ENCODE data around the gene PPP4R3B. TPM values are rescaled to one million over a fixed set of nuclear protein-coding genes. Genes with fewer than 3 reads are reported as not detected.

PPP4R3B gene
- total and polyA plus RNA-seq, 2 donors (not counting 1 experiment from before 2014, with no cell fraction given) = 15.9 to 93.8 TPM

- Histone ChIP-seq H3K9ac (ENCODE audit: low read length) (peak overlapping the region; percentile 92), H3K4me3 (ENCODE audit: control extremely low read depth in 1 of 5, extremely low read depth in 1 of 5, insufficient read depth in 1 of 5, low read depth in 2 of 5, low read length in 4 of 5) (peak overlapping the region; percentile 76 to 97 (median 94)), H3K27ac (ENCODE audit: low read length in 2 of 2) (peak overlapping the region; percentile 96 to 98), H4K20me1 (ENCODE audit: control insufficient read depth, insufficient read depth, low read length, poor library complexity, severe bottlenecking) (peaks cover 49% of the 10 kb centered on the region), H3K4me1 (ENCODE audit: control insufficient read depth in 2 of 2, insufficient read depth in 2 of 2, low read length in 2 of 2) (peaks cover 43 to 56% of the 10 kb centered on the region in 2 donors), H3K27me3 (replicated peaks in 1 of 4; ENCODE audit: control extremely low read depth in 1 of 4, control insufficient read depth in 3 of 4, insufficient read depth in 4 of 4, low read length in 3 of 4) (no peaks in the 10 kb centered on the region), H3K4me2 (replicated peaks; ENCODE audit: low read depth, low read length, poor library complexity, severe bottlenecking) (peak overlapping the region; percentile 73), H3K9me3 (ENCODE audit: control extremely low read depth in 1 of 3, control insufficient read depth in 2 of 3, insufficient read depth in 1 of 3, low read length in 2 of 3) (no peaks in the 10 kb centered on the region), H3K79me2 (ENCODE audit: control insufficient read depth, insufficient read depth, low read length) (peaks cover 95% of the 10 kb centered on the region), H2AFZ (ENCODE audit: insufficient read depth, low read depth, low read length, poor library complexity, severe bottlenecking) (peak overlapping the region; percentile 71), H3K36me3 (replicated peaks in 1 of 2; ENCODE audit: control extremely low read depth in 1 of 2, control insufficient read depth in 1 of 2, extremely low read depth in 1 of 2, insufficient read depth in 2 of 2, low read length in 1 of 2) (peaks cover 6 to 40% of the 10 kb centered on the region in 2 experiments)
- Mint-ChIP-seq H3K27me3 (no peaks in the 10 kb centered on the region), H3K4me3 (no peak overlapping the region), H3K4me1 (peaks cover 56% of the 10 kb centered on the region), H3K9me3 (ENCODE audit: insufficient read depth) (no peaks in the 10 kb centered on the region), H3K27ac (no peak overlapping the region)
- WGBS (ENCODE audit: insufficient coverage) = 0% methylated on average over 22 of the region's 32 CpGs
- POLR2A ChIA-PET = interaction anchor here (1.8 kb wide), 1 partner anchor 99 kb away, joined by 12 read pairs; the partner anchor contains the start of gene CFAP36
- TF ChIP-seq EZH2 (IDR thresholded peaks at IDR 0.05; ENCODE audit: borderline replicate concordance, insufficient read depth, low read depth, low read length, poor library complexity, severe bottlenecking) = no peak
- TF ChIP-seq CTCF (IDR thresholded peaks at IDR 0.05) = no peak
- CTCF ChIA-PET = interaction anchor here (0.6 to 0.9 kb wide), 2 partner anchors 19 to 431 kb away, joined by 3 read pairs; no protein-coding TSS in a partner anchor
- ATAC-seq (ENCODE audit: low read depth) = peak; percentile 9
- intact Hi-C loops (cut with micrococcal nuclease) = loop anchor here (1.0 to 10.0 kb wide), 5 partner anchors 201 to 1831 kb away; partner anchors contain the start of genes CCDC88A, CLHC1, ERLEC1 and RPS27A
- peak; percentile 72 for DNase-seq
Measured at GRCh38 chr2:55618275-55619055, 1.0 kb upstream of the PPP4R3B start.

GRCh38 chr2:55618025-55618274 lies 528 bp upstream of the PPP4R3B start:
- TF ChIP-seq CTCF (IDR thresholded peaks at IDR 0.05) = no peak
- no peak for TF ChIP-seq EZH2 (IDR thresholded peaks at IDR 0.05; ENCODE audit: borderline replicate concordance, insufficient read depth, low read depth, low read length, poor library complexity, severe bottlenecking)
- H3K36me3 ChIP-seq (replicated peaks in 1 of 2; ENCODE audit: control extremely low read depth in 1 of 2, control insufficient read depth in 1 of 2, extremely low read depth in 1 of 2, insufficient read depth in 2 of 2, low read length in 1 of 2) = peaks cover 6 to 39% of the 10 kb centered on the region in 2 experiments
- POLR2A ChIA-PET = interaction anchor here (1.8 kb wide), 1 partner anchor 99 kb away, joined by 12 read pairs; the partner anchor contains the start of gene CFAP36
- peak overlapping the region; percentile 71 for H2AFZ ChIP-seq (ENCODE audit: insufficient read depth, low read depth, low read length, poor library complexity, severe bottlenecking)
- peak overlapping the region; percentile 73 for H3K4me2 ChIP-seq (replicated peaks; ENCODE audit: low read depth, low read length, poor library complexity, severe bottlenecking)
- H3K9me3 ChIP-seq (ENCODE audit: control extremely low read depth in 1 of 3, control insufficient read depth in 2 of 3, insufficient read depth in 1 of 3, low read length in 2 of 3) = no peaks in the 10 kb centered on the region
- H3K79me2 ChIP-seq (ENCODE audit: control insufficient read depth, insufficient read depth, low read length) = peaks cover 94% of the 10 kb centered on the region
- H4K20me1 ChIP-seq (ENCODE audit: control insufficient read depth, insufficient read depth, low read length, poor library complexity, severe bottlenecking) = peaks cover 44% of the 10 kb centered on the region
- intact Hi-C loops (cut with micrococcal nuclease) = loop anchor here (1.0 to 10.0 kb wide), 5 partner anchors 201 to 1831 kb away; partner anchors contain the start of genes CCDC88A, CLHC1, ERLEC1 and RPS27A
- CTCF ChIA-PET = interaction anchor here (0.9 kb wide), 1 partner anchor 20 kb away, joined by 3 read pairs; no protein-coding TSS in a partner anchor
- H3K27me3 ChIP-seq (replicated peaks in 1 of 4; ENCODE audit: control extremely low read depth in 1 of 4, control insufficient read depth in 3 of 4, insufficient read depth in 4 of 4, low read length in 3 of 4) = no peaks in the 10 kb centered on the region
- DNase-seq (no peak), ATAC-seq (ENCODE audit: low read depth) (no peak)
- peak overlapping the region; percentile 92 for H3K9ac ChIP-seq (ENCODE audit: low read length)
- Mint-ChIP-seq H3K9me3 (ENCODE audit: insufficient read depth) (no peaks in the 10 kb centered on the region), H3K27me3 (no peaks in the 10 kb centered on the region), H3K4me1 (peaks cover 52% of the 10 kb centered on the region), H3K4me3 (no peak overlapping the region), H3K27ac (no peak overlapping the region)
- WGBS (ENCODE audit: insufficient coverage) = 0% methylated on average over 10 of the region's 10 CpGs
- peaks cover 42 to 51% of the 10 kb centered on the region in 2 donors for H3K4me1 ChIP-seq (ENCODE audit: control insufficient read depth in 2 of 2, insufficient read depth in 2 of 2, low read length in 2 of 2)
- H3K4me3 ChIP-seq (ENCODE audit: control extremely low read depth in 1 of 5, extremely low read depth in 1 of 5, insufficient read depth in 1 of 5, low read depth in 2 of 5, low read length in 4 of 5) = peak overlapping the region; percentile 76 to 97 (median 94)
- peak overlapping the region; percentile 96 to 98 for H3K27ac ChIP-seq (ENCODE audit: low read length in 2 of 2)

All from B cell (primary cell).